HG03025 (cell line): ENCODE results near the gene PSMD3.

Experiments
- ATAC-seq: cut with Tn5 transposase; IDR thresholded peaks from one replicate; pipeline ENCODE4 v1.9.1; 2021; ENCODE audit warnings: mild to moderate bottlenecking, moderate library complexity; ENCODE audit not compliant: unreplicated experiment, low FRiP score

The PSMD3 gene

GRCh38 chr17:40019140-40019991 is 38.8 kb downstream of the PSMD3 start:
- no peak for ATAC-seq

GRCh38 chr17:40020146-40020545 is 39.5 kb downstream of the PSMD3 start:
- no peak for ATAC-seq

GRCh38 chr17:40021451-40021971 is 40.9 kb downstream of the PSMD3 start:
- ATAC-seq: no peak

- ATAC-seq: no peak
These were observed 41.9 kb downstream of the PSMD3 start for GRCh38 chr17:40022497-40022896.

- ATAC-seq: no peak
These were observed 42.4 kb downstream of the PSMD3 start for GRCh38 chr17:40022961-40023541.

GRCh38 chr17:40023590-40024292 is 43.1 kb downstream of the PSMD3 start:
- no peak for ATAC-seq

GRCh38 chr17:40024901-40025300 is 44.3 kb downstream of the PSMD3 start:
- ATAC-seq: no peak

GRCh38 chr17:40025559-40025958 is 45.0 kb downstream of the PSMD3 start:
- no peak for ATAC-seq

GRCh38 chr17:40025991-40026815 is 45.6 kb downstream of the PSMD3 start:
- ATAC-seq: no peak

GRCh38 chr17:40026816-40027613 is 46.4 kb downstream of the PSMD3 start:
- no peak for ATAC-seq

GRCh38 chr17:40027614-40028012 is 47.0 kb downstream of the PSMD3 start:
- ATAC-seq: no peak

GRCh38 chr17:40028595-40028994 is 48.0 kb downstream of the PSMD3 start:
- ATAC-seq: no peak

GRCh38 chr17:40031706-40032105 is 51.1 kb downstream of the PSMD3 start:
- no peak for ATAC-seq

GRCh38 chr17:40032322-40033320 is 52.0 kb downstream of the PSMD3 start:
- ATAC-seq: no peak

- ATAC-seq: no peak
These were observed 52.7 kb downstream of the PSMD3 start for GRCh38 chr17:40033339-40033738.

- ATAC-seq: no peak
These were observed 54.0 kb downstream of the PSMD3 start for GRCh38 chr17:40034426-40035161.

- no peak for ATAC-seq
These were observed 54.6 kb downstream of the PSMD3 start for GRCh38 chr17:40035162-40035559.
